ENCODE measurements around the gene DLG5.

The DLG5 gene

DNA sequence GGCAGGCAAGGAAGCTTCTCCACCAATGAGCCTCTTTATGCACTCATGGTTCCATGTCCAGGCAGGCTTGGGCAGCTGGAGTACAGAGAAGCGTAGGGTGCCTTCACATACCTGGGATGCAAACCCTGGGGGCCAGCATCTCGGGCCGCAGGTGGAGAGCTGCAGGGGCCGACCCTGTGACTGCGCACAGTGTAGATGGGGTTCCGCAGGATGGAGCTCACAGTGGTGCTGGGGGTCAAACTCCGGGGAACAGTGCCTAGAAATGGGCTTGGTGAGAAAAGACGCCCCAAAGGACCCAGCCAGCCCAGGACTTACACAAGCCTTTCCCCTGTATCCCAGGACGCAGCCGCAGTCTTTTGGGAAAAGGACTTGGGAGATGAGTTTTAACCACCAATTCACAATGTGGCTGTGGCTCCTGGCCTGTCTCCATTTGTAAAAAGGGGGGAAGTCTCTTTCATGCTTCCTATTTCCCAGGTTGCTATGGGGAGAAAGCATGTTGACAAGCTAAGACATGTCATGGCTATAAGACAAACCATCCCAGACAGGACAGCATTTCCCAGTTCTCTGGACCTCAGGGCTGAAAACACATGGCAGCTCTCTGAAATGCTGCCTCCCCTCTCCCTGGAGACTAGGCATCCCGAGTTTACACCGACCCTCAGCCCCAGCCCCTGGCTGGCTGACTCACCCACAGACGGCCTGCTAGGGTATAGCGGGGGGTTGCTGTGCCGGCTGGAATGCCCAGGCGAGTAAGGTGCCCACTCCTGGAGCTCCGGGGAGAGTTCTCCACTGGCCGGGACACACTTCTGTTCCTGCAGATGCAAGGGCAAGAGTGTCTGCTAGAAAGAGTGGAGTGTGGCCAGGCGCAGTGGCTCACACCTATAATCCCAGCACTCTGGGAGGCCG, 107.1 kb downstream of the DLG5 start:
- in situ Hi-C loops (cut with HindIII; ENCODE audit: low pct_ligation_motif_present, low pct_unique_long_range_greater_than_20kb, low sequenced_read_pairs): no loop called here
- no peak for DNase-seq

DNA sequence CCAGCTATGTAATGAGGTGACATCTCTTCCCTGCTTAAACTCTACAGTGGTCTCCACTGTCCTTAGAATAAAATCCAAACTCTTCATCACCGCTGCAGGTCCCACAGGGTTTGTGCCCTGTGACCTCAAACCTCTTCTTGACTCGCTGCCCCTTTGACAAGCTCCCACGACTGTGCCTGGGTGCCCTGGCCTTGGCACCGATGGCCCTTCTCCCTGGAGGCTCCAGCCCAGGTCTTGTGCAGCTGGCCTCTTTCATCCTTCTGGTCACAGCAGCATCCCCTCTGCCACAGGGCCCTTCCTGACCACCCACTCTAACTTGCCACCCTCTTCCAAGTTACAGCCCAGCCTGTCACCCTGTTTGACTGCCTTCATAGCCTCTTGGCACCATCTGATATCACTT, 108.2 kb downstream of the DLG5 start:
- in situ Hi-C loops (cut with HindIII; ENCODE audit: low pct_ligation_motif_present, low pct_unique_long_range_greater_than_20kb, low sequenced_read_pairs): no loop called here
- DNase-seq: no peak

DNA sequence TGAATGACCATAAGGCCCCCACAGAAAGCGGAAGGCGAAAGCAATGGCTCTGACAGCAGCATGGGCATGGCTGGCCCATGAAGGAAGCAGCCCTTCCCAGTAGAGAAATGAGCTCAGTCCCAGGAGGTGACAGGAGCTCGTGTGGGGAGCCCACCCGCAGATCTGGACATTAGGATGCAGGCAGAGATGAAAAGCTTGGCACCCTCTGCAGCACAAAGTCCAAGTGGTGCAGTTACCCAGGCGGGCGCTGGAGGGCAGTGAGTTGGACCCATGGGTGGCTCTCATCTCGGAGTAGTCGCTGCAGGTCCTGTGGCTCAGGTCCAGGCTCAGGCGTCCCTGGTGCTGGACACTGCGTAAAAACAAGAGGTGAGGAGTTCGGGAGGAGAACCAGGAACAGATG, 109.0 kb downstream of the DLG5 start:
- in situ Hi-C loops (cut with HindIII; ENCODE audit: low pct_ligation_motif_present, low pct_unique_long_range_greater_than_20kb, low sequenced_read_pairs): no loop called here
- DNase-seq: no peak

DNA sequence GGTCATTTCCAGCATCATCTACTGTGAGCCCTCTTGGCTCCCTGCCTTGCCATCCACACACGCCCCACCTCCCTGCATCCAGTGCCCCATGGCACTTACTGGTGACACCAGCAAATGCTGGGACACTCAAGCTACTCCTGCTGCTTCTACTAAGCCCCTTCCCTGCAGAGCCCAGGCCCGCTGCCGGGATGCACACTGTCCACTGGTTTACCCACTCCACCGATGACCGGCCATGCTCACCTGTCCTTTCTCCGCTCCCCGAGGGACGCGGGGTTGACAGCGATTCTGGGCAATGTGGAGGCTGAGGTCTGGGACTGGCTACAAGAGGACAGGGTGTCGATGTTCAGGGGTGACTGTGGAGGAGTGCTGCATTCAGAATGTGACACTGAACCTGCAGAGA, 110.2 kb downstream of the DLG5 start:
- in situ Hi-C loops (cut with HindIII; ENCODE audit: low pct_ligation_motif_present, low pct_unique_long_range_greater_than_20kb, low sequenced_read_pairs): no loop called here
- DNase-seq: no peak

DNA sequence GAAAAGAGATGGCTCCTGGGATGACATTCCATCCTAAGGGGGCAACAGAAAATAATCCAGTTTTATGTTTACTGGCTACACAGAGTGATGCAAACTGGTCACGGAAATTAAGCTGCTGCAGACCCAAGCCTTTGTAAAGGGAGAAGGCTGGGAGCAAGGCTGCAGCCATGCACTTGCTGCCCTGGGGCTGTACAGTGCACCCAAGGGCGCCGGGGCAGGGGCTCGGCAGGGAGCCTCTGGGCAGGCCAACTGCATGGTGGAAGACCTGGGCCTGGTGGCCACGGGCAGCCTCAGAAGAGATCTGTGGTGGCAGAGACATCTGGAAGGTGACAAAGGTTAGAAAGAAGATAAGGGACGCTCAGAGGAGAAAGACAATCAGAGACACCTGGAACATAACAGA, 113.8 kb downstream of the DLG5 start:
- in situ Hi-C loops (cut with HindIII; ENCODE audit: low pct_ligation_motif_present, low pct_unique_long_range_greater_than_20kb, low sequenced_read_pairs): no loop called here
- DNase-seq: no peak

DNA sequence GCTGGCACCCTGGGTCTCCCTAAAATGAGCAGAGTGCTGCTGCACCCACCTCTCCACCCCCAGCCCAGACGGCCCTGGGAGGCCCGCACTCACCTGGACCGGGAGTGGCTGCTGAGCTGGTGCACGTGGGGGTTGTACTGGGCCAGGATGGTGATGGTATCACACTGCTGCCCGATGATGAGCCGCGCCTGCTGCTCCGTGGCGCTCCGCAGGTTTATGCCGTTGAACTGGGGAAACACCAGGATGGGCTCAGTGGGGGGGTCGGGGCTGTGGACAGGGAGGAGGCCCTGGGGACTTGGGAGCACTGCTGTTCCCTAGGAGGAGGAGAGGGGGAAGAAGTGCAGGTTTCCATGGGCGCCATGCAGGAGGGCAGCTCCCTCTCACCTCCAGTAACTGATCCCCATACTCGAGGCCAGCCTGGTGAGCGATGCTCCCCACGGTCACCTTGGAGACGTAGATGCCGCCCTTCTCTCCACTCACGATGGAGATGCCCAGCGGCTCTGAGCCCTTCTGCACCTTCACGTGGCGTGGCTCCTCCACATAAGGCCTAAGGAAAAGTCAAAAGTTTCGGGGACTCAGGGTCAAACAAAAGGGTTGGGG, 114.6 kb downstream of the DLG5 start:
- in situ Hi-C loops (cut with HindIII; ENCODE audit: low pct_ligation_motif_present, low pct_unique_long_range_greater_than_20kb, low sequenced_read_pairs): no loop called here
- no peak for DNase-seq

DNA sequence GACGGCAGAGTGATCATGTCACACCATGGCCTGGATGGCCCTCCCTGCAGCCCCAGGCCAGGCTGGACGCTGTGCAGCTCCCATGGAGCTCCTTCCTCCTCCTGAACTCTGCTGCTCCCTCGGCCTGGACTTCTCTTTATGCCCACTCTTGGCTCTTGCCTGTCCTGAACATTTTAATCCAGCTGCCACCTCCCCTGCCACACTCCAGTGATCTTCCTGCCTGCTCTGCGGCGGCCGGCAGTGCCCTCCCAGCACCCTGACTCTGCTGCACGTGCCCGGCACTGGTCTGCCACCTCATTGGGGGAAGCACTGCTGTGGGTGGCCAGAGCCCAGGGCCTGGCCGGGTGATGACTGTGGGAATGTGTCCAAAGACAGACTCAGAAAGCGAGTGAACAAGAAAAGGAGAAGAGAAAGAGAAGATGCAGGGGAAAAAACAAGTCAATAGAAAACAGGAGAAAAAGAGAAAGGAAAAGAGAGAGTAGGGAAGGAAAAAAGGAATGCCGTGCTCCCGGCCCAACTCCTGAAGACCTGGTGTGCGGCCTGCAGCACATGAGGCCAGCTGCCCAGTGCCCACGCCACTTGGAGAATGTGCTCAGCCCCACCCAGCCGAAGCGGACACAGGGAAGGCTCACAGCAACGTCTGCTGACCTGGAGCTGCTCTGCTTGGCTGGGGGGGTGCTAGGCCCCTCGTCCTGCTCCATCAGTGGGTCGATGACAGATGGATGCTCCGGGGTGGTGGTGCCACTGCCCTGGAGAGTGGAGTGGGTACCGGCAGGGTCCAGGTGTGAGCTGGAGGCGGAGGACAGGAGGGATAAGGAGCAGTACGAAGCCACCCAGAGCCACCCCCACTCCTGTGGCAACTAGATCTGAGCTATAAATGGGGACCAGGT, 115.9 kb downstream of the DLG5 start:
- in situ Hi-C loops (cut with HindIII; ENCODE audit: low pct_ligation_motif_present, low pct_unique_long_range_greater_than_20kb, low sequenced_read_pairs): no loop called here
- DNase-seq: no peak

DNA sequence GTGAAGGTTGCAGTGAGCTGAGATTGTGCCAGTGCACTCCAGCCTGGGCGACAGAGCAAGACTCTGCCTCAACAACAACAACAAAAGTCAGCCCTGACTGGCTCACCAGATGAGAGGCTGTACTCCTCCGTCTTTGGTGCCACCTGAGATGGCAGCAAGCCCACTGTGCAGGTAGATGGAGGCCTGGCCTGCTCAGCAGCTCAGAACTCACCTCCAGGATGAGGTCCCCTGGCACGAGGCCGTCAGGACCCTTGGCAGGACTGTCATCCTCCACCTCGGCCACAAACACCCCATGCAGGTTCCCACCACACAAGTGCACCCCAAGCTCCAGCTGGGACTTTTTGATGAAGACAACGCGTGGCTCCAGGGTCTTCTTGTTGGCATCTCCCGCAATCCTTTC, 117.2 kb downstream of the DLG5 start:
- in situ Hi-C loops (cut with HindIII; ENCODE audit: low pct_ligation_motif_present, low pct_unique_long_range_greater_than_20kb, low sequenced_read_pairs): no loop called here
- DNase-seq: no peak

DNA sequence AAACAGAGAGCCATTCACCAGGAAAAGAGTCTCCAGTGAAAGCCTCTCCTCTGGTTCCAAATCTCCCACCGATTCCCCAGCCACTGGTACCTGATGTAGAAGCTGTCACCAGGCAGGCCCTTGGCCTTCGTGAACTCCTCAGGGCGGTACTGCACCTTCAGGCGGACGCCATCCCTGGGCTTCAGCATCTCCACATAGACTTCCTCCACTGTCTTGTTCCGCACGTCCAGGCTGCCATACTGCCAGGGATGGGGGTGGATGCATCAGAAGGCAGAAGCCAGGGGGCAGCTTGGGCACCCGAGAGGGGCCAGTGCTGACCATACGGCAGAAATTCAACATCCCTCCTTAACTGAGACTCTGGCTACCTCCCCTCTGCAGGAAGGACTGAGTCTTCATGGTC, 118.8 kb downstream of the DLG5 start:
- no peak for DNase-seq
- in situ Hi-C loops (cut with HindIII; ENCODE audit: low pct_ligation_motif_present, low pct_unique_long_range_greater_than_20kb, low sequenced_read_pairs): no loop called here

DNA sequence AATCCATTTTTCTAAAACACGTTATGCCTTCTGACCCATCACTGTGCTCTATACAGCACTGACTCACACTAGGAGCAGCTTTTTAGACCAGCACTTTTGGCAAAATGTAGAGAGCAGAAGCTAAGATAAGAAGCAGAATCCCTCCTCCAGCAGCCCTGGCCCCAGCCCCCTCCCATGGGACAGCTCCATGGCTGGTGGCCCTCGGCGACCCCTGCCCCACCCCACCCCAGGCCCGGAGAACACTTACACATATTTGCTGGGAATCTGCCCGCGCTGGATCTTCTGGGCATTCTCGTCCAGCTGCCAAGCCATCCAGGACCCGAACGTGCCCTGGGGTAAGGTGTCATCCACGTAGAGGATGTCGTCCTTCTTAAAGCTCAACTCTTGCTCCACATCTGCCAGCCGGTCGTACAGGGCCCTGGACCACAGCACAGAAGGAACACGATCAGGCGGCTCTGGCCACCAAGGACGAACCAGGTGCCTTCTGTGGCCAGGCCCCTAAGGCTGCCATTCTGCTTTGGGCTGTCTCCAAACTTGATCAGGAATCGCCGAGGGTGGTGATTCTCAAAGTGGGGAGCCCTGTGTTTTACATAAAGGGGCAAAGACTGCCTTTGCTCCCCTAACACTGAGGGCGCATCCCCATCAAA, 119.9 kb downstream of the DLG5 start:
- DNase-seq: no peak
- in situ Hi-C loops (cut with HindIII; ENCODE audit: low pct_ligation_motif_present, low pct_unique_long_range_greater_than_20kb, low sequenced_read_pairs): no loop called here

DNA sequence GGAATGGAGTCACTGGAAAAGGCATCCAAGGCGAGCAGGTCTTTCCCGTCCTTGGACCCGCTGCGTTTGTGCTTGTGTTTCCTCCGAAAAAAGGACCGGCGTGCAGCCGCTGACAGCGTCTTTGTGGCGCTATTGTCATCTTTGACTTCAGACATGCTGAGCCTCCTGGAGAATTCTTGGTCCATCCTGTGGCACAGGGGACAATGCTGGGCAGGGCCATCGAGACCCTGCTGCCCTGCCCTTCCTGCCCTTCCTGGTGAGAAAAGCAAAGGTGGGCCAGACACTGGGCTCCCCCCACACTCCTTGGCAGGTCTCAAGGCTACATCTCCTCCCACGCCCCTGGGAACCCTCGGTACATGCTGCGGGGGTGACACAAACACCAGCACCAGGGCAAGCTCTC, 120.9 kb downstream of the DLG5 start:
- in situ Hi-C loops (cut with HindIII; ENCODE audit: low pct_ligation_motif_present, low pct_unique_long_range_greater_than_20kb, low sequenced_read_pairs): no loop called here
- no peak for DNase-seq

DNA sequence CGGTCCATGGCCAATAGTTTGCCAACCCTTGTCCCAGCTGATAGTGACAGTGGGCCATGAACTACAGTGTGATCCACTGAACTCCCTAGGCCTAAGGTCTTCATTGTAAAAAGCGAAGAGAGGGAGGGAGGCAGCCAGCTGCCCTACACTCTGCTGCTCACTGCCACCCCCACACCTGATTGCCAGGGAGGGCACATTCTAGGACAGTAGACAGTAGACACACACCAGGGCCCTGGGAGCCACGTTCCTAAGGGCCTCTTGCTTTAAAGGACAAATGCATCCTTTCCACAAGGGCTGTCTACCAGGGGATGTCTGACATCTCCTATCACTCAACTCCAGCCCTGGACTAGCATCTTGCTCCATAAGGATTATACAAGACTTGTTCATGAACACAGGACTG, 122.2 kb downstream of the DLG5 start:
- in situ Hi-C loops (cut with HindIII; ENCODE audit: low pct_ligation_motif_present, low pct_unique_long_range_greater_than_20kb, low sequenced_read_pairs): no loop called here
- DNase-seq: no peak

DNA sequence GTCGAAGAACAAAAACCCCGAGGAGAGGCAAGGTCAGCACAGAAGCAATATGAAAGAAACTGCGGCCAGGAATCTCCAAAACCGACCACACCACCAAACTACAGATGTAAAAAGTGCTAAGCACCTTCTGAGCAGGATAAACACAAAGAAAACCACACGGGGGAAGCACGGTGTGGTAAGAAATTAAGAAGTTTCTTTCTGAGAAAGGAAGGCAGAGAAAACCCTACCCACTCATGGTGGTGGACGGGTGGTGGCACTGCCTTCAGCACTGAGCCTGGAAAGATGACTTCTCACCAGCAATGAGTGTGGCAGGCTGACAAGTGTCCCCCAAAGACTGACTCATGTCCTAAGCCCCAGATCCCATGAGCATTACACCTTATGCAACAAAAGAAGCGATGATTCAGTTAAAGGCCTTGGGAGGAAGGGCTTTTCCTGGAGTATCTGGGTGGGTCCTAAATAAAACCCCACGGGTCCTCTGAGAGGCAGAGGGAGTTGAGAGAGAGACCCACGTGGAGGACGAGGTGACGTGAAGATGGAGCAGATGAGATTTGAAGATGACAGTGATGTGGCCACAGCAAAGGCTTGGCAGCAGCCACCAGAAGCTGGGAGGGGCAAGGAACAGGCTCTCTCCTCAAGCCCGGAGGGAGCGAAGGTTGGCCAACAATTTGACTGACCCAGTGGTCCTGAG, 124.9 kb downstream of the DLG5 start:
- in situ Hi-C loops (cut with HindIII; ENCODE audit: low pct_ligation_motif_present, low pct_unique_long_range_greater_than_20kb, low sequenced_read_pairs): no loop called here
- DNase-seq: no peak

DNA sequence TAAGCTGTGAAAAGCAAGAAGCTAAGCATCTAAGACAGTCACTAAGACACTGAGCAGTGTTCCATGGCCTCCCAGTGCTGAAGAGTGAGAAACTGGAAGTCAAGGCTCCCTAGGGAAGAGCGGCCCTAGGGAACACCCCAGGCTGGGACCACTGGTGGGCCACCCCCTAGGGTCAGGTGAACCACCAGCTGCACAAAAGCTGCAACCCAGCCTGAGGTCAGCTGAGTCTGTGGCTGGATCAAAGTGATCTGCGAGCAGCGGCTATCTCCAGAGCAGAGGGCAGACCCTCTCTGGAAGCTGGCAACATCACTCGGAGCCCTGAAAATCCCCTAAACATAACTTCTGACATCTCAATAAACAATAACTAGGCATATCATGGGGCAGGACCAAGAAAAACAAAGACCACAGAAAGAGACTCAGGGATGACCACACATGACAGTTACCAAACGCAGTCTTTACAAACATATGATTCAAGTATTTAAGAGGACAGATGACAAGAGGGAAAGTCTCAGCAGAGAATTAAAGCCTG, 125.8 kb downstream of the DLG5 start:
- no peak for DNase-seq
- in situ Hi-C loops (cut with HindIII; ENCODE audit: low pct_ligation_motif_present, low pct_unique_long_range_greater_than_20kb, low sequenced_read_pairs): no loop called here

DNA sequence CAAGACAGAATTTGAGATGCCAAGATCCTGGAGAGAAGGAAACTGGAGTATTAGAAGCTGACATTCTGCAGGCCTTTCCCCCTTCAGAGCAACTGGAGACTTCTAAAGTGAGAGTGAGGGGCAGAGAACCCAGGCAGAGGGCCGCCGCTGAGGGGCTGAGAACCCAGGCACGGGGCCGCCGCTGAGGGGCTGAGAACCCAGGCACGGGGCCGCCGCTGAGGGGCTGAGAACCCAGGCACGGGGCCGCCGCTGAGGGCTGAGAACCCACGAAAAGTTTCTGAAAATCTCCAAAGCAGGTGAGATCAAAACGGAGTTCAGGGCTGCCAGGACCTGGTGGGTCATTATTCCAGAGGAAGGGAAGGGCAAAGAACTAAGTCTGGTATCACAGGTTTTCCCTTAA, 126.2 kb downstream of the DLG5 start:
- in situ Hi-C loops (cut with HindIII; ENCODE audit: low pct_ligation_motif_present, low pct_unique_long_range_greater_than_20kb, low sequenced_read_pairs): no loop called here
- DNase-seq: no peak

DNA sequence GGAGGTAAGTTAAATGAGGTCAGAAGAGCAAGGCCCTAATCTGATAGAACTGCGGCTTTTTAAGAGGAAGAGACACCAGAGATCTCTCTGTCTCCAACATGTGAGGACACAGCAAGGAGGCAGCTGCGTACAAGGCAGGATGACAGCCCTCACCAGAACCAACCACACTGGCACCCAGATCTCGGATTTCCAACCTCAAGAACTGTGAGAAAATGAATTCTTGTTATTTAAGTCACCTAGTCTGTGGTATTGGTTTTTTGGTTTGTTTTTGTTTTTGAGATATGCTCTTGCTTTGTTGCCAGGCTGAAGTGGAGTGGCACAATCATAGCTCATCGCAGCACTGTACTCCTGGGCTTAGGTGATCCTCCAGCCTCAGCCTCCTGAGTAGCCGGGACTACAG, 127.2 kb downstream of the DLG5 start:
- in situ Hi-C loops (cut with HindIII; ENCODE audit: low pct_ligation_motif_present, low pct_unique_long_range_greater_than_20kb, low sequenced_read_pairs): no loop called here
- DNase-seq: no peak

DNA sequence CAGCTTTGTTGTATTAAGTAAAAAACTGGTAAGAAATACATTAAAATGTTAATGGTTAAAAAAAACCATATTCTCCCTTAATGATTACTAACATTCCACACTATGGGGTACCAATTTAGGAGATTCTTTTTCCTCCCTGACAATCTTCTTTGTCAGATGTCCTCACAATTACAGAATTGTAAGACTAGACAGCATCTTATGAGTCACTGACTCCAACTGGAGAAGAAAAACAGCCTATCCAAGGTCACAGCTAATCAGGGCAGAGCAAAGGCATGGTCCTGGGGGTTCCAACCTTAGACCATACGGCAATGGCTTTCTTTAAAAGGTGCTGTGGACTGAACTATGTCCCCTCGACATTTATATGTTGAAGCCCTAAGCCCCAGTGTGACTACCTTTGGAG, 127.6 kb downstream of the DLG5 start:
- in situ Hi-C loops (cut with HindIII; ENCODE audit: low pct_ligation_motif_present, low pct_unique_long_range_greater_than_20kb, low sequenced_read_pairs): no loop called here

DNA sequence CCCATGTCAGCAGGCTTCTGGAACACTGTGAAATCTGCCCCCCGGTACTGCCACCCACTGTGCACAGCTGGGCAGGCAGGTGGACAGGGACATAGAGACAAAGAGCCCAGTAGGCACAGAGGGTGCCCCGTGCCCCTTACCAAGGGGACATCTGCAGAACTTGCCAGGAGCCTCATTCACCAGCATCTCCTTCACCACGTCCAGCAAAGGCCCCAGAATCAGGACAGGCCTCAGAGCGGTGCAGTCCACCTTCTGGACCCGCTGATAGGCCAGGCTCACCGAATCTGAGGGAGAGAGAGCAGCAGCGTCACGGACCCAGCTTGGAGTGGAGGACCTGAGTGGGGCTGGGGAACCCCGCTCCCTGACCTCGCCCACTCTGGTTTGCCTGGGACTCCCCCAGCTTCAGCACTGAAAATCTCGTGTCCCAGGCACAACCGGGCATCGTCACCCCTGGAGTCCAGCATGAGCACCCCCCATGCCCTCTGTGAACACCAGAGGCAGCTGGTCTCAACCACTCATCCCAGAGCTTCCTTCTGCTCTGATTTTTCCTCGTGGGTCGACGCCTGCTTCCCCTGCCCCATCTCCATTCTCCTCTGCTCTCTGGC, 130.1 kb downstream of the DLG5 start:
- in situ Hi-C loops (cut with HindIII; ENCODE audit: low pct_ligation_motif_present, low pct_unique_long_range_greater_than_20kb, low sequenced_read_pairs): no loop called here
- DNase-seq: no peak

More for the DNA sequence above, 127.6 kb downstream of the DLG5 start:
- no peak for DNase-seq

All from ACHN (cell line).